Keratinocyte (primary cell): ENCODE measurements around the gene EXOC3L2. TPM values are rescaled to one million over a fixed set of nuclear protein-coding genes. Genes with fewer than 3 reads are reported as not detected.
"Not testable (repeated sequence)": the region's sequence is repeated elsewhere in the genome, so short reads cannot be mapped to it uniquely, and the experiment has no call there.

Source experiments
- DNase-seq: peaks from one replicate; pipeline ENCODE4 v3.0.0-alpha.2; 2011; ENCODE audit warnings: low read depth, missing footprints, low spot score
- FAIRE-seq: peaks from 2 replicates; lab custom pipeline; 2011; peaks lifted over from hg19 to GRCh38; lab: Jason Lieb, UNC
- H2AFZ ChIP-seq: 2 replicates; pipeline ENCODE4 v1.6.0; 2012; ENCODE audit warnings: low read length, control low read depth, inconsistent platforms; ENCODE audit not compliant: control insufficient read depth
- H3K27ac ChIP-seq: 2 replicates; pipeline ENCODE4 v1.5.1; 2011; ENCODE audit warnings: low read length; ENCODE audit not compliant: control insufficient read depth, insufficient read depth
- H3K27me3 ChIP-seq: 3 replicates; pipeline ENCODE4 v1.6.0; 2011; ENCODE audit warnings: low read length; ENCODE audit not compliant: control insufficient read depth, insufficient read depth; ENCODE audit errors: extremely low read depth
- H3K36me3 ChIP-seq, 2 experiments: 2 replicates in 1 of 2; 3 replicates in 1 of 2; pipeline ENCODE4 v1.5.1; 2011; ENCODE audit warnings: low read length in 2 of 2, mild to moderate bottlenecking in 1 of 2; ENCODE audit not compliant: control insufficient read depth in 2 of 2, insufficient read depth in 2 of 2; ENCODE audit errors: extremely low read depth in 1 of 2
- H3K4me1 ChIP-seq: 3 replicates; pipeline ENCODE4 v1.5.1; 2011; ENCODE audit warnings: low read length; ENCODE audit not compliant: control insufficient read depth, insufficient read depth; ENCODE audit errors: extremely low read depth
- H3K4me2 ChIP-seq: 3 replicates; pipeline ENCODE4 v1.6.0; 2011; ENCODE audit warnings: low read depth, low read length; ENCODE audit not compliant: control insufficient read depth, insufficient read depth; ENCODE audit errors: extremely low read depth
- H3K4me3 ChIP-seq, 3 experiments: fragments of 200-600 bp in 1 of 3; sonication (generic) in 1 of 3; 2 replicates in 2 of 3; 3 replicates in 1 of 3; pipeline ENCODE4 v1.5.1; 2011 to 2016; ENCODE audit warnings: low read length in 3 of 3, mild to moderate bottlenecking in 3 of 3, control low read depth in 2 of 3, inconsistent platforms in 1 of 3, low read depth in 1 of 3, mixed read lengths in 1 of 3, mixed run types in 1 of 3, moderate library complexity in 1 of 3; ENCODE audit not compliant: control insufficient read depth in 2 of 3, insufficient read depth in 2 of 3; ENCODE audit errors: extremely low read depth in 1 of 3
- H3K79me2 ChIP-seq: 2 replicates; pipeline ENCODE4 v1.6.0; 2012; ENCODE audit warnings: low read length; ENCODE audit not compliant: control insufficient read depth, insufficient read depth
- H3K9ac ChIP-seq: 3 replicates; pipeline ENCODE4 v1.6.0; 2011; ENCODE audit warnings: low read length; ENCODE audit not compliant: control insufficient read depth, insufficient read depth; ENCODE audit errors: extremely low read depth
- H3K9me1 ChIP-seq: 3 replicates; pipeline ENCODE4 v1.6.0; 2011; ENCODE audit warnings: low read length; ENCODE audit not compliant: control insufficient read depth, insufficient read depth; ENCODE audit errors: extremely low read depth
- H3K9me3 ChIP-seq: 2 replicates; pipeline ENCODE4 v1.5.1; 2012; ENCODE audit warnings: low read depth, low read length; ENCODE audit not compliant: control insufficient read depth
- H4K20me1 ChIP-seq: 3 replicates; pipeline ENCODE4 v1.6.0; 2011; ENCODE audit warnings: low read length; ENCODE audit not compliant: control insufficient read depth, insufficient read depth; ENCODE audit errors: extremely low read depth
- EZH2 ChIP-seq: IDR thresholded peaks from one replicate; pipeline ENCODE4 v1.6.1; 2012; ENCODE audit warnings: inconsistent platforms, mild to moderate bottlenecking, low read length, moderate library complexity
- dilution Hi-C: fragments of 300-500 bp; cut with MboI; formaldehyde crosslinking; loops from one replicate; pipeline ENCODE4 v1.7.0; 2020; ENCODE audit warnings: low sequenced_read_pairs; ENCODE audit not compliant: extremely low pct_ligation_motif_present
- polyA plus RNA-seq, 5 experiments: library from polyadenylated mRNA; depleted of rRNA in 3 of 5; stranded (reverse) in 3 of 5; stranded (forward) in 1 of 5; unstranded in 1 of 5; fragments of >200 nt; gene quantifications; 1 replicate in 1 of 5; 2 replicates in 3 of 5; 3 replicates in 1 of 5; pipeline versions ENCODE4 v1.2.1 to v1.2.3, GENCODE V29; 2011 to 2012; ENCODE audit warnings: missing spikeins in 2 of 5, low read depth in 1 of 5, low replicate concordance in 1 of 5
- TF ChIP-seq, protein P1 (sequence below), 3 experiments: IDR thresholded peaks in 1 of 3; conservative IDR thresholded peaks in 1 of 3; optimal IDR thresholded peaks in 1 of 3; 2 replicates in 2 of 3; 3 replicates in 1 of 3; pipeline versions ENCODE3 to v1.5.1; 2011; ENCODE audit warnings: low read length in 3 of 3, mild to moderate bottlenecking in 3 of 3, moderate library complexity in 2 of 3, control low read depth in 1 of 3, inconsistent platforms in 1 of 3; ENCODE audit not compliant: insufficient read depth in 2 of 3; ENCODE audit errors: extremely low read depth in 1 of 3

EXOC3L2 gene
- polyA plus RNA-seq, 1 donor (not counting 4 experiments of a cell fraction or from before 2014, with no cell fraction given), result 0.08 TPM

DNA sequence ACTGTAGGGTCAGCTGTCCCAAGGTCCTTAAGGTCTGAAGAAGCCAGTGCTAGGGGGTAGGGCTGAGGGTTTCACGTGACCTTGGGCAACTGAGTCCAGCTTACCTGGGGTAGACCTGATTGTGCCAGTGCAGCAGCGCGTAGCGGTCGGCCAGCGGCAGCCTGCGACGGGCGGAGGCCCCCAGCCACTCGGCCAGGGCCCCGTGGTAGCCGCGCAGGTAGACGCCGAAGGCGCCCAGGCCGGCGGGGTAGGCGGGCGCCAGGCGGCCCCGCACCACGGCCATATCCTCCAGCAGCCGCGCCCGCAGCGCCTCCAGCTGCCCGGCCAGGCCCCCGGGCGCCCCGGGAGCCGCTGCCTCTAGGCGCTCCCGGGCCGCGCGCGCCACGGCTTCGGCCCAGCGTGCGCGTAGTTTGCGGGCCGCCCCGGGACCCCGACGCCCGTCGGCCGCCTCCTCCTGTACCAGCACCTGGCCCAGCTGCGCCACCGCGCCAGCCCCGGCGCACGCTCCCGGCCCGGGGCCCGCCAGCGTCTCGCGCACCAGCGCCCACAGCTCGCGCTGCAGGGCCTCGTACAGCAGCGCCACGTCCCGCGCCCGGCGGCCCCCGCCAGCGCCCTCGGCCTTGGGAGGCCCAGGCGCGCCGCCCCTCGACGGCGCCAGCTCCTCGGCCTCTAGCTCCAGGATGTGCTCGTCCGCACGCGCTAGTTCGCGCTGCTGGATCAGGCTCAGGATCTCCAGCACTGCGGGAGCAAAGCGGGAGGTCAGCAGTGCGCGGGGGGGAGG, 10.9 kb downstream of the EXOC3L2 start:
- H3K27ac ChIP-seq, result no peak overlapping the region
- no peaks in the 10 kb centered on the region for H3K36me3 ChIP-seq
- H3K79me2 ChIP-seq, result no peaks in the 10 kb centered on the region
- H3K4me2 ChIP-seq, result no peak overlapping the region
- no peak overlapping the region for H3K4me3 ChIP-seq
- H3K9ac ChIP-seq, result no peak overlapping the region
- TF ChIP-seq, protein P1, sequence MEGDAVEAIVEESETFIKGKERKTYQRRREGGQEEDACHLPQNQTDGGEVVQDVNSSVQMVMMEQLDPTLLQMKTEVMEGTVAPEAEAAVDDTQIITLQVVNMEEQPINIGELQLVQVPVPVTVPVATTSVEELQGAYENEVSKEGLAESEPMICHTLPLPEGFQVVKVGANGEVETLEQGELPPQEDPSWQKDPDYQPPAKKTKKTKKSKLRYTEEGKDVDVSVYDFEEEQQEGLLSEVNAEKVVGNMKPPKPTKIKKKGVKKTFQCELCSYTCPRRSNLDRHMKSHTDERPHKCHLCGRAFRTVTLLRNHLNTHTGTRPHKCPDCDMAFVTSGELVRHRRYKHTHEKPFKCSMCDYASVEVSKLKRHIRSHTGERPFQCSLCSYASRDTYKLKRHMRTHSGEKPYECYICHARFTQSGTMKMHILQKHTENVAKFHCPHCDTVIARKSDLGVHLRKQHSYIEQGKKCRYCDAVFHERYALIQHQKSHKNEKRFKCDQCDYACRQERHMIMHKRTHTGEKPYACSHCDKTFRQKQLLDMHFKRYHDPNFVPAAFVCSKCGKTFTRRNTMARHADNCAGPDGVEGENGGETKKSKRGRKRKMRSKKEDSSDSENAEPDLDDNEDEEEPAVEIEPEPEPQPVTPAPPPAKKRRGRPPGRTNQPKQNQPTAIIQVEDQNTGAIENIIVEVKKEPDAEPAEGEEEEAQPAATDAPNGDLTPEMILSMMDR (optimal IDR thresholded peaks at IDR 0.05 in 1 of 3, IDR thresholded peaks at IDR 0.05 in 1 of 3, conservative IDR thresholded peaks at IDR 0.05 in 1 of 3; ENCODE audit: extremely low read depth in 1 of 3, insufficient read depth in 2 of 3, low read length in 3 of 3), result no peak
- TF ChIP-seq EZH2, result no peak
- dilution Hi-C loops, result no loop called here
- no peak overlapping the region for H2AFZ ChIP-seq
- H3K9me3 ChIP-seq, result no peaks in the 10 kb centered on the region
- FAIRE-seq (no peak), DNase-seq (no peak)
- H3K4me1 ChIP-seq, result peaks cover 20% of the 10 kb centered on the region
- H3K9me1 ChIP-seq, result no peaks in the 10 kb centered on the region
- peaks cover 5% of the 10 kb centered on the region for H3K27me3 ChIP-seq
- no peaks in the 10 kb centered on the region for H4K20me1 ChIP-seq

DNA sequence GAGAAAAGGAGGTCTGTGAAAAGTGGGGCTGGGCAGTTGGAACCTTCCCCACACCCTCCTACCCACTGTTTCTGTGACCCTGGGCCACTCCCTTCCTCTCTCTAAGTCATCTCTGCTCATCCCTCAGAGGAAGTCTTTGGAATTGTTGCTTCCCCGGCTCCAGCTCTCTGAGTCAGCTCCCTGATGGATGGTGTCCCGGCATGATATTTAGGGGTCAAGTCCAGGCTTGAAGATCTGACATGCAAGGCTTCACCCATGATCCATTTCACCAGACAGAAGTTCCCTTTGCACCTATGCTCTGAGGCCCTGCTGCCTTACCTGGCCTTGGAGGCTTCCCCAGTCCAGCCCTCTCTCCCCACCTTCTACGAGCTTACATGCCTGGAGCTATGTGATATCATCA, 13.3 kb downstream of the EXOC3L2 start:
- Histone ChIP-seq H3K27me3 (peaks cover 5% of the 10 kb centered on the region), H3K9ac (peak overlapping the region; percentile 33), H3K4me2 (peak overlapping the region; percentile 56), H4K20me1 (no peaks in the 10 kb centered on the region), H3K79me2 (no peaks in the 10 kb centered on the region), H2AFZ (peak overlapping the region; percentile 75), H3K9me1 (no peaks in the 10 kb centered on the region), H3K27ac (peak overlapping the region; percentile 76), H3K9me3 (no peaks in the 10 kb centered on the region), H3K4me3 (peak overlapping the region in 1 of 3 experiments; percentile 21), H3K4me1 (peaks cover 20% of the 10 kb centered on the region), H3K36me3 (no peaks in the 10 kb centered on the region)
- dilution Hi-C loops, result no loop called here
- FAIRE-seq (peak; percentile 99), DNase-seq (peak; percentile 90)
- TF ChIP-seq, protein P1 (optimal IDR thresholded peaks at IDR 0.05 in 1 of 3, IDR thresholded peaks at IDR 0.05 in 1 of 3, conservative IDR thresholded peaks at IDR 0.05 in 1 of 3; ENCODE audit: extremely low read depth in 1 of 3, insufficient read depth in 2 of 3, low read length in 3 of 3), result no peak
- no peak for TF ChIP-seq EZH2

DNA sequence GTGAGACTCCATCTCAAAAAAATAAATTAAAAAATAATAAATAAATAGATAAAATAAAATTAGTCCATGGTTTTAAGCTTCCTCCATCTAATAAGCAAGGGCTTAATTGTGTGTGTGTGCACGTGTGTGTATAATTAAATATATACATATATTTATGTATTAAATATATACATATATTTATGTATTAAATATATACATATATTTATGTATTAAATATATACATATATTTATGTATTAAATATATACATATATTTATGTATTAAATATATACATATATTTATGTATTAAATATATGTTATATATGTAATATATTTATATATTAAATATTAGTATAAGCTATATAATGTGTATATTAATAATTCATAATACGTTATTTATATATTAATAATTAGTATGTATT, 16.2 kb downstream of the EXOC3L2 start:
- dilution Hi-C loops, FAIRE-seq: not testable (repeated sequence)

More for the DNA sequence above, 16.2 kb downstream of the EXOC3L2 start:
- not testable (repeated sequence) for H2AFZ ChIP-seq, H3K9me1 ChIP-seq, H3K36me3 ChIP-seq, H4K20me1 ChIP-seq, H3K4me3 ChIP-seq, H3K27me3 ChIP-seq, H3K79me2 ChIP-seq, H3K9ac ChIP-seq, DNase-seq, H3K27ac ChIP-seq, H3K4me2 ChIP-seq, H3K9me3 ChIP-seq
- H3K4me1 ChIP-seq, result peaks cover 20% of the 10 kb centered on the region
